Stimulated activated naive CD8-positive, alpha-beta T cell treated with anti-CD3 and anti-CD28 coated beads, Interleukin-15, Interleukin-2, amounts not matched to agents 100 ng/mL and 50 ng/mL, for 24 hours (primary cell): ENCODE results near the gene SLC24A4.
"Not testable (repeated sequence)": the region's sequence is repeated elsewhere in the genome, so short reads cannot be mapped to it uniquely, and the experiment has no call there.

Source experiments
- H3K27ac Mint-ChIP-seq: one replicate; pipeline ENCODE4 v1.8.0; 2021; ENCODE audit warnings: mild to moderate bottlenecking, mixed read lengths
- H3K27me3 Mint-ChIP-seq: one replicate; pipeline ENCODE4 v1.8.0; 2021; ENCODE audit warnings: mixed read lengths
- H3K36me3 Mint-ChIP-seq: one replicate; pipeline ENCODE4 v1.8.0; 2021; ENCODE audit warnings: low read depth, mixed read lengths
- H3K4me1 Mint-ChIP-seq: one replicate; pipeline ENCODE4 v1.8.0; 2021; ENCODE audit warnings: low read depth, mixed read lengths
- H3K4me3 Mint-ChIP-seq: one replicate; pipeline ENCODE4 v1.8.0; 2021; ENCODE audit warnings: mild to moderate bottlenecking, mixed read lengths
- H3K9me3 Mint-ChIP-seq: one replicate; pipeline ENCODE4 v1.8.0; 2021; ENCODE audit warnings: mixed read lengths

The SLC24A4 gene

GRCh38 chr14:92397953-92398564, 75.1 kb downstream of the SLC24A4 start:
- H3K4me3 Mint-ChIP-seq = no peak overlapping the region
- H3K27me3 Mint-ChIP-seq = peaks cover 8% of the 10 kb centered on the region
- H3K27ac Mint-ChIP-seq = no peak overlapping the region
- no peaks in the 10 kb centered on the region for H3K9me3 Mint-ChIP-seq
- H3K4me1 Mint-ChIP-seq = no peaks in the 10 kb centered on the region
- no peaks in the 10 kb centered on the region for H3K36me3 Mint-ChIP-seq

GRCh38 chr14:92398888-92399636, 76.1 kb downstream of the SLC24A4 start:
- Mint-ChIP-seq H3K4me1 (no peaks in the 10 kb centered on the region), H3K4me3 (no peak overlapping the region), H3K36me3 (no peaks in the 10 kb centered on the region), H3K9me3 (no peaks in the 10 kb centered on the region), H3K27ac (no peak overlapping the region), H3K27me3 (peaks cover 8% of the 10 kb centered on the region)

GRCh38 chr14:92400579-92401444, 77.8 kb downstream of the SLC24A4 start:
- no peak overlapping the region for H3K27ac Mint-ChIP-seq
- H3K27me3 Mint-ChIP-seq = peaks cover 8% of the 10 kb centered on the region
- H3K4me3 Mint-ChIP-seq = no peak overlapping the region
- H3K36me3 Mint-ChIP-seq = no peaks in the 10 kb centered on the region
- no peaks in the 10 kb centered on the region for H3K4me1 Mint-ChIP-seq
- no peaks in the 10 kb centered on the region for H3K9me3 Mint-ChIP-seq

GRCh38 chr14:92401561-92401960, 78.6 kb downstream of the SLC24A4 start:
- Mint-ChIP-seq H3K4me1 (no peaks in the 10 kb centered on the region), H3K4me3 (no peak overlapping the region), H3K27me3 (peaks cover 8% of the 10 kb centered on the region), H3K36me3 (no peaks in the 10 kb centered on the region), H3K27ac (no peak overlapping the region), H3K9me3 (no peaks in the 10 kb centered on the region)

GRCh38 chr14:92402500-92402899, 79.5 kb downstream of the SLC24A4 start:
- not testable (repeated sequence) for H3K36me3 Mint-ChIP-seq, H3K9me3 Mint-ChIP-seq, H3K4me3 Mint-ChIP-seq, H3K27me3 Mint-ChIP-seq, H3K27ac Mint-ChIP-seq, H3K4me1 Mint-ChIP-seq

- no peak overlapping the region for H3K4me3 Mint-ChIP-seq
- H3K9me3 Mint-ChIP-seq = peaks cover 5% of the 10 kb centered on the region
- H3K27me3 Mint-ChIP-seq = peaks cover 3% of the 10 kb centered on the region
- no peaks in the 10 kb centered on the region for H3K36me3 Mint-ChIP-seq
- H3K27ac Mint-ChIP-seq = no peak overlapping the region
- no peaks in the 10 kb centered on the region for H3K4me1 Mint-ChIP-seq
Measured at GRCh38 chr14:92404018-92404417, 81.1 kb downstream of the SLC24A4 start.

GRCh38 chr14:92404421-92404820, 81.5 kb downstream of the SLC24A4 start:
- no peaks in the 10 kb centered on the region for H3K4me1 Mint-ChIP-seq

GRCh38 chr14:92404938-92405337, 82.0 kb downstream of the SLC24A4 start:
- Mint-ChIP-seq H3K4me3 (no peak overlapping the region), H3K27ac (no peak overlapping the region), H3K27me3 (peaks cover 3% of the 10 kb centered on the region), H3K36me3 (no peaks in the 10 kb centered on the region), H3K9me3 (peaks cover 5% of the 10 kb centered on the region), H3K4me1 (no peaks in the 10 kb centered on the region)

More at GRCh38 chr14:92404421-92404820, 81.5 kb downstream of the SLC24A4 start:
- Mint-ChIP-seq H3K27ac (no peak overlapping the region), H3K4me3 (no peak overlapping the region), H3K36me3 (no peaks in the 10 kb centered on the region), H3K27me3 (peaks cover 3% of the 10 kb centered on the region), H3K9me3 (peaks cover 5% of the 10 kb centered on the region)

GRCh38 chr14:92407410-92407809, 84.4 kb downstream of the SLC24A4 start:
- H3K4me1 Mint-ChIP-seq = no peaks in the 10 kb centered on the region
- peaks cover 8% of the 10 kb centered on the region for H3K27me3 Mint-ChIP-seq
- no peak overlapping the region for H3K4me3 Mint-ChIP-seq
- H3K36me3 Mint-ChIP-seq = no peaks in the 10 kb centered on the region
- no peak overlapping the region for H3K27ac Mint-ChIP-seq
- H3K9me3 Mint-ChIP-seq = peaks cover 5% of the 10 kb centered on the region

- no peaks in the 10 kb centered on the region for H3K4me1 Mint-ChIP-seq
- no peak overlapping the region for H3K27ac Mint-ChIP-seq
- no peak overlapping the region for H3K4me3 Mint-ChIP-seq
- no peaks in the 10 kb centered on the region for H3K36me3 Mint-ChIP-seq
- H3K9me3 Mint-ChIP-seq = peaks cover 5% of the 10 kb centered on the region
- peaks cover 10% of the 10 kb centered on the region for H3K27me3 Mint-ChIP-seq
Measured at GRCh38 chr14:92409043-92409442, 86.1 kb downstream of the SLC24A4 start.

GRCh38 chr14:92411135-92411534, 88.2 kb downstream of the SLC24A4 start:
- Mint-ChIP-seq H3K27me3 (peaks cover 10% of the 10 kb centered on the region), H3K27ac (no peak overlapping the region), H3K36me3 (no peaks in the 10 kb centered on the region), H3K4me3 (no peak overlapping the region), H3K9me3 (peaks cover 5% of the 10 kb centered on the region), H3K4me1 (no peaks in the 10 kb centered on the region)

GRCh38 chr14:92411941-92412340, 89.0 kb downstream of the SLC24A4 start:
- no peaks in the 10 kb centered on the region for H3K4me1 Mint-ChIP-seq
- peaks cover 2% of the 10 kb centered on the region for H3K9me3 Mint-ChIP-seq
- no peak overlapping the region for H3K4me3 Mint-ChIP-seq
- no peaks in the 10 kb centered on the region for H3K36me3 Mint-ChIP-seq
- H3K27ac Mint-ChIP-seq = no peak overlapping the region
- H3K27me3 Mint-ChIP-seq = peaks cover 10% of the 10 kb centered on the region

GRCh38 chr14:92412912-92413311, 89.9 kb downstream of the SLC24A4 start:
- no peak overlapping the region for H3K4me3 Mint-ChIP-seq
- H3K9me3 Mint-ChIP-seq = no peaks in the 10 kb centered on the region
- no peaks in the 10 kb centered on the region for H3K4me1 Mint-ChIP-seq
- no peaks in the 10 kb centered on the region for H3K36me3 Mint-ChIP-seq
- H3K27ac Mint-ChIP-seq = no peak overlapping the region
- peaks cover 10% of the 10 kb centered on the region for H3K27me3 Mint-ChIP-seq

- Mint-ChIP-seq H3K27me3 (peaks cover 10% of the 10 kb centered on the region), H3K27ac (no peak overlapping the region), H3K4me1 (no peaks in the 10 kb centered on the region), H3K9me3 (no peaks in the 10 kb centered on the region), H3K36me3 (no peaks in the 10 kb centered on the region), H3K4me3 (no peak overlapping the region)
Measured at GRCh38 chr14:92413379-92413778, 90.4 kb downstream of the SLC24A4 start.
